HepG2 (cell line): ENCODE measurements around the gene MLXIPL. TPM values are rescaled to one million over a fixed set of nuclear protein-coding genes. Genes with fewer than 3 reads are reported as not detected.

ENCODE experiments used
- BCL3 ChIP-seq: sonication (generic); formaldehyde crosslinking; IDR thresholded peaks from 2 replicates; pipeline ENCODE4 v1.5.1; 2020; ENCODE audit warnings: mild to moderate bottlenecking, missing genetic modification reagents, moderate library complexity
- CENPX ChIP-seq: sonication (generic); formaldehyde crosslinking; IDR thresholded peaks from 2 replicates; pipeline ENCODE4 v1.9.0; 2021; ENCODE audit warnings: mild to moderate bottlenecking, missing genetic modification reagents, moderate library complexity
- CREM ChIP-seq, 2 experiments: sonication (generic) in 1 of 2; formaldehyde crosslinking in 1 of 2; IDR thresholded peaks; 2 replicates each; pipeline versions ENCODE4 v1.4.0 to v1.6.1; 2016 to 2020; ENCODE audit warnings: antibody characterized with exemption in 1 of 2, mild to moderate bottlenecking in 1 of 2, missing genetic modification reagents in 1 of 2
- DDIT3 ChIP-seq: sonication (generic); formaldehyde crosslinking; IDR thresholded peaks from 2 replicates; pipeline ENCODE4 v1.4.0; 2020; ENCODE audit warnings: mild to moderate bottlenecking, missing genetic modification reagents
- FOXA1 ChIP-seq, 2 experiments: fragments of 450-650 bp in 1 of 2; sonication (generic) in 1 of 2; formaldehyde crosslinking in 1 of 2; IDR thresholded peaks; 2 replicates each; pipeline versions ENCODE4 v1.4.0 to v1.6.1; 2016 to 2020; ENCODE audit warnings: missing genetic modification reagents in 1 of 2
- GFI1 ChIP-seq: sonication (generic); formaldehyde crosslinking; IDR thresholded peaks from 2 replicates; pipeline ENCODE4 v1.5.0; 2020; ENCODE audit warnings: missing genetic modification reagents, mild to moderate bottlenecking, borderline replicate concordance
- HNF4A ChIP-seq: sonication (generic); formaldehyde crosslinking; IDR thresholded peaks from 2 replicates; pipeline ENCODE4 v1.4.0; 2020; ENCODE audit warnings: missing genetic modification reagents
- MIER3 ChIP-seq: IDR thresholded peaks from 2 replicates; pipeline ENCODE4 v1.6.1; 2016; ENCODE audit warnings: missing compliant biosample characterization, borderline replicate concordance
- MIXL1 ChIP-seq: IDR thresholded peaks from 2 replicates; pipeline ENCODE4 v1.6.1; 2016
- MLLT10 ChIP-seq: sonication (generic); formaldehyde crosslinking; IDR thresholded peaks from 2 replicates; pipeline ENCODE4 v1.4.0; 2020; ENCODE audit warnings: missing genetic modification reagents
- NR2F1 ChIP-seq, 2 experiments: fragments of 450-650 bp in 1 of 2; formaldehyde crosslinking in 1 of 2; IDR thresholded peaks; 2 replicates each; pipeline versions ENCODE4 v1.5.0 to v1.6.1; 2016 to 2020; ENCODE audit warnings: mild to moderate bottlenecking in 1 of 2, missing compliant biosample characterization in 1 of 2, missing genetic modification reagents in 1 of 2, moderate library complexity in 1 of 2
- POGZ ChIP-seq: sonication (generic); formaldehyde crosslinking; IDR thresholded peaks from 2 replicates; pipeline ENCODE4 v1.4.0; 2020; ENCODE audit warnings: mild to moderate bottlenecking, missing genetic modification reagents
- POLR2A ChIP-seq, 2 experiments: IDR thresholded peaks; 2 replicates each; pipeline ENCODE4 v1.6.1; 2011; ENCODE audit warnings: low read depth in 2 of 2, low read length in 2 of 2, mild to moderate bottlenecking in 1 of 2, moderate library complexity in 1 of 2; ENCODE audit not compliant: insufficient read depth in 1 of 2
- RBM22 ChIP-seq: fragments of 200-400 bp; formaldehyde crosslinking; optimal IDR thresholded peaks from 2 replicates; pipeline ENCODE3; 2017; ENCODE audit warnings: mild to moderate bottlenecking, low read length, moderate library complexity
- SAP130 ChIP-seq: IDR thresholded peaks from 2 replicates; pipeline ENCODE4 v1.6.1; 2016; ENCODE audit warnings: low read depth
- SRF ChIP-seq: IDR thresholded peaks from 2 replicates; pipeline ENCODE4 v1.6.1; 2011; ENCODE audit warnings: mild to moderate bottlenecking, low read depth, low read length, moderate library complexity
- TARDBP ChIP-seq: sonication (generic); formaldehyde crosslinking; IDR thresholded peaks from 2 replicates; pipeline ENCODE4 v1.8.0; 2022; ENCODE audit warnings: mild to moderate bottlenecking, missing genetic modification reagents
- TBX3 ChIP-seq: fragments of 450-650 bp; IDR thresholded peaks from 2 replicates; pipeline ENCODE4 v1.6.1; 2017; ENCODE audit warnings: antibody characterized with exemption, mild to moderate bottlenecking, inconsistent platforms, borderline replicate concordance
- THRA ChIP-seq: sonication (generic); formaldehyde crosslinking; IDR thresholded peaks from 2 replicates; pipeline ENCODE4 v1.4.0; 2020; ENCODE audit warnings: missing genetic modification reagents, borderline replicate concordance
- ZNF138 ChIP-seq: sonication (generic); formaldehyde crosslinking; IDR thresholded peaks from 2 replicates; pipeline ENCODE4 v1.5.0; 2020; ENCODE audit warnings: mild to moderate bottlenecking, low read depth, missing genetic modification reagents
- ZNF20 ChIP-seq: sonication (generic); formaldehyde crosslinking; IDR thresholded peaks from 2 replicates; pipeline ENCODE4 v1.4.0; 2020; ENCODE audit warnings: mild to moderate bottlenecking, moderate library complexity, missing genetic modification reagents
- ZNF580 ChIP-seq: IDR thresholded peaks from 2 replicates; pipeline ENCODE4 v1.6.1; 2016; ENCODE audit warnings: low read depth, borderline replicate concordance
- ZNF768 ChIP-seq: sonication (generic); formaldehyde crosslinking; IDR thresholded peaks from 2 replicates; pipeline ENCODE4 v1.4.0; 2020; ENCODE audit warnings: missing genetic modification reagents
- ZXDC ChIP-seq: sonication (generic); formaldehyde crosslinking; IDR thresholded peaks from 2 replicates; pipeline ENCODE4 v1.5.0; 2020; ENCODE audit warnings: mild to moderate bottlenecking, missing genetic modification reagents
- polyA plus RNA-seq, 8 experiments: library from polyadenylated mRNA; depleted of rRNA in 3 of 8; stranded (reverse) in 7 of 8; unstranded in 1 of 8; fragments of >200 nt; fragmentation: Illumina TruSeq in 4 of 8; extraction: Trizol in 4 of 8; gene quantifications; 2 replicates each; pipeline versions ENCODE4 v1.2.1 to v1.2.3, GENCODE V29; 2011 to 2016; ENCODE audit warnings: low read depth in 4 of 8, missing spikeins in 1 of 8, mixed read lengths in 1 of 8; ENCODE audit not compliant: insufficient read depth in 1 of 8
- total RNA-seq, 5 experiments: library from RNA; depleted of rRNA; stranded (reverse); fragments of >200 nt; fragmentation: Illumina TruSeq; extraction: Trizol; gene quantifications; 2 replicates each; pipeline ENCODE4 v1.2.3, GENCODE V29; 2016; ENCODE audit warnings: low read depth in 1 of 5
- TF ChIP-seq, protein P1 (sequence below): sonication (generic); formaldehyde crosslinking; conservative IDR thresholded peaks from 2 replicates; pipeline ENCODE4 v1.8.0; 2022; ENCODE audit warnings: mild to moderate bottlenecking, moderate library complexity, missing genetic modification reagents

MLXIPL gene
- total and polyA plus RNA-seq, 2 of the 13 experiments (the other 11 are each of a cell fraction or from before 2014, with no cell fraction given) = 51.6 to 60.1 TPM

- TF ChIP-seq, protein P1, sequence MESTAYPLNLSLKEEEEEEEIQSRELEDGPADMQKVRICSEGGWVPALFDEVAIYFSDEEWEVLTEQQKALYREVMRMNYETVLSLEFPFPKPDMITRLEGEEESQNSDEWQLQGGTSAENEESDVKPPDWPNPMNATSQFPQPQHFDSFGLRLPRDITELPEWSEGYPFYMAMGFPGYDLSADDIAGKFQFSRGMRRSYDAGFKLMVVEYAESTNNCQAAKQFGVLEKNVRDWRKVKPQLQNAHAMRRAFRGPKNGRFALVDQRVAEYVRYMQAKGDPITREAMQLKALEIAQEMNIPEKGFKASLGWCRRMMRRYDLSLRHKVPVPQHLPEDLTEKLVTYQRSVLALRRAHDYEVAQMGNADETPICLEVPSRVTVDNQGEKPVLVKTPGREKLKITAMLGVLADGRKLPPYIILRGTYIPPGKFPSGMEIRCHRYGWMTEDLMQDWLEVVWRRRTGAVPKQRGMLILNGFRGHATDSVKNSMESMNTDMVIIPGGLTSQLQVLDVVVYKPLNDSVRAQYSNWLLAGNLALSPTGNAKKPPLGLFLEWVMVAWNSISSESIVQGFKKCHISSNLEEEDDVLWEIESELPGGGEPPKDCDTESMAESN = peak; percentile 78; the same call in 1 of the 2 replicates
- TF ChIP-seq ZNF580 (CRISPR knock-in tag) = no peak
- TF ChIP-seq CREM (IDR thresholded peaks at IDR 0.05) = no peak
- TF ChIP-seq CREM (CRISPR knock-in tag; IDR thresholded peaks at IDR 0.05) = no peak
- no peak for TF ChIP-seq SAP130
- TF ChIP-seq CENPX (CRISPR knock-in tag) = no peak
- TF ChIP-seq RBM22 = no peak
- no peak for TF ChIP-seq ZNF138 (CRISPR knock-in tag)
- no peak for TF ChIP-seq ZNF20 (CRISPR knock-in tag)
- peak; percentile 78; the same call in 1 of the 2 replicates for TF ChIP-seq THRA (CRISPR knock-in tag)
- TF ChIP-seq TARDBP = no peak
- no peak for TF ChIP-seq ZNF768 (CRISPR knock-in tag)
- TF ChIP-seq SRF = no peak
- TF ChIP-seq TBX3 = no peak
- no peak for TF ChIP-seq MLLT10 (CRISPR knock-in tag)
- no peak for TF ChIP-seq POLR2A (IDR thresholded peaks at IDR 0.05; ENCODE audit: insufficient read depth in 1 of 2, low read depth in 2 of 2, low read length in 2 of 2)
- TF ChIP-seq FOXA1 (IDR thresholded peaks at IDR 0.05) = no peak
- no peak for TF ChIP-seq FOXA1 (CRISPR knock-in tag; IDR thresholded peaks at IDR 0.05)
- TF ChIP-seq GFI1 (CRISPR knock-in tag) = no peak
- no peak for TF ChIP-seq ZXDC (CRISPR knock-in tag)
- no peak for TF ChIP-seq POGZ (CRISPR knock-in tag)
- no peak for TF ChIP-seq DDIT3 (CRISPR knock-in tag)
- no peak for TF ChIP-seq MIER3 (CRISPR knock-in tag)
- peak; percentile 51; the same call in 1 of the 2 replicates for TF ChIP-seq HNF4A (CRISPR knock-in tag)
- TF ChIP-seq NR2F1 (CRISPR knock-in tag; IDR thresholded peaks at IDR 0.05) = no peak
- no peak for TF ChIP-seq BCL3 (CRISPR knock-in tag)
- TF ChIP-seq MIXL1 = no peak
These were observed 28.2 kb upstream of the MLXIPL start (continued) for GRCh38 chr7:73652541-73652949.
